K562 (cell line): Measurements from ENCODE around the gene LOXHD1. TPM values are rescaled to one million over a fixed set of nuclear protein-coding genes. Genes with fewer than 3 reads are reported as not detected.

Experiments used
- ATAC-seq: fragments of 200-7000 bp; cut with Tn5 transposase; 3 replicates; pipeline ENCODE4 v1.9.1; 2020; ENCODE audit warnings: moderate library complexity
- BruUV-seq: library from RNA; stranded (reverse); fragments of 400-500 nt; replicated peaks from 2 replicates; lab custom pipeline; 2021; lab: Mats Ljungman, UMichigan
- CTCF ChIA-PET: fragments of 300-600 bp; formaldehyde crosslinking; extraction: SDS; loops from one replicate; lab custom pipeline; 2021; ENCODE audit warnings: low intra/inter-chr PET ratio; lab: Yijun Ruan, JAX
- POLR2A ChIA-PET: fragments of 300-600, 350-650 bp; sonication (Branson Sonifier 250); formaldehyde crosslinking; extraction: SDS; loops from one replicate; lab custom pipeline; 2021; ENCODE audit warnings: antibody characterized with exemption, inconsistent platforms; lab: Yijun Ruan, JAX
- DNase-seq, 4 experiments: peaks; one replicate each; pipeline versions ENCODE4 v3.0.0 to v3.0.0-alpha.2; 2011 to 2018; ENCODE audit warnings: low spot score in 3 of 4, mixed read lengths in 3 of 4; ENCODE audit errors: extremely low read depth in 1 of 4
- FAIRE-seq: peaks from 2 replicates; lab custom pipeline; 2011; peaks lifted over from hg19 to GRCh38; lab: Jason Lieb, UNC
- H2AFZ ChIP-seq: 2 replicates; pipeline ENCODE4 v1.6.0; 2011; ENCODE audit warnings: low read depth, low read length, control low read depth, inconsistent platforms
- H3K27ac ChIP-seq: fragments of 200-600 bp; 3 replicates; pipeline ENCODE4 v1.8.0; 2011; ENCODE audit warnings: low read depth, mild to moderate bottlenecking, control low read depth, inconsistent platforms, low read length, moderate library complexity, mixed read lengths; ENCODE audit errors: extremely low read depth
- H3K27me3 ChIP-seq, 2 experiments: fragments of 300-600 bp in 1 of 2; 2 replicates in 1 of 2; 3 replicates in 1 of 2; pipeline versions ENCODE4 v1.6.0 to v1.8.0; 2011; ENCODE audit warnings: inconsistent platforms in 2 of 2, low read length in 2 of 2, mild to moderate bottlenecking in 1 of 2, mixed read lengths in 1 of 2, moderate library complexity in 1 of 2; ENCODE audit not compliant: control insufficient read depth in 2 of 2, insufficient read depth in 2 of 2
- H3K36me3 ChIP-seq: fragments of 300-600 bp; 3 replicates; pipeline ENCODE4 v1.8.0; 2011; ENCODE audit warnings: mild to moderate bottlenecking, low read length, inconsistent platforms; ENCODE audit not compliant: control insufficient read depth, insufficient read depth
- H3K4me1 ChIP-seq, 2 experiments: fragments of 200-600 bp in 1 of 2; replicated peaks in 1 of 2; 2 replicates in 1 of 2; 3 replicates in 1 of 2; pipeline versions ENCODE4 v1.5.1 to v1.8.0; 2011; ENCODE audit warnings: inconsistent platforms in 2 of 2, low read length in 2 of 2, mild to moderate bottlenecking in 1 of 2, mixed read lengths in 1 of 2, moderate library complexity in 1 of 2; ENCODE audit not compliant: control insufficient read depth in 2 of 2, insufficient read depth in 2 of 2
- H3K4me2 ChIP-seq: 2 replicates; pipeline ENCODE4 v1.6.1; 2011; ENCODE audit warnings: low read length, control low read depth, inconsistent platforms, mixed read lengths; ENCODE audit not compliant: insufficient read depth
- H3K4me3 ChIP-seq: fragments of 200-600 bp; sonication (generic), shearing (Covaris generic); 2 replicates; pipeline ENCODE4 v1.5.1; 2016; ENCODE audit warnings: control low read depth, inconsistent platforms
- H3K79me2 ChIP-seq: fragments of 200-600 bp; 3 replicates; pipeline ENCODE4 v1.8.0; 2011; ENCODE audit warnings: low read length, inconsistent platforms; ENCODE audit not compliant: control insufficient read depth, insufficient read depth
- H3K9ac ChIP-seq, 2 experiments: 2 replicates each; pipeline versions ENCODE4 v1.6.0 to v1.6.1; 2011; ENCODE audit warnings: low read depth in 2 of 2, low read length in 2 of 2, control low read depth in 1 of 2, inconsistent platforms in 1 of 2, mild to moderate bottlenecking in 1 of 2, mixed read lengths in 1 of 2; ENCODE audit not compliant: insufficient read depth in 1 of 2
- H3K9me1 ChIP-seq: one replicate; pipeline ENCODE4 v1.6.0; 2011; ENCODE audit warnings: inconsistent platforms, mild to moderate bottlenecking, low read length, moderate library complexity; ENCODE audit not compliant: control insufficient read depth, insufficient read depth
- H3K9me3 ChIP-seq: replicated peaks from 2 replicates; pipeline ENCODE4 v1.5.1; 2011; ENCODE audit warnings: low read depth, low read length, inconsistent platforms; ENCODE audit not compliant: control insufficient read depth, insufficient read depth
- H4K20me1 ChIP-seq: replicated peaks from 2 replicates; pipeline ENCODE4 v1.6.1; 2011; ENCODE audit warnings: low read length, inconsistent platforms, mixed read lengths; ENCODE audit not compliant: control insufficient read depth, insufficient read depth
- ARHGAP35 ChIP-seq: fragments of 450-650 bp; IDR thresholded peaks from 2 replicates; pipeline ENCODE4 v1.6.1; 2018; ENCODE audit not compliant: partially characterized antibody
- ARID2 ChIP-seq: fragments of 450-650 bp; IDR thresholded peaks from 2 replicates; pipeline ENCODE4 v1.6.1; 2017; ENCODE audit warnings: antibody characterized with exemption, mild to moderate bottlenecking
- CTCF ChIP-seq, 3 experiments: IDR thresholded peaks in 2 of 3; conservative IDR thresholded peaks in 1 of 3; 2 replicates each; pipeline ENCODE4 v1.5.1; 2011 to 2012; ENCODE audit warnings: low read length in 3 of 3, mild to moderate bottlenecking in 3 of 3, control low read depth in 2 of 3, improper control_type of control experiment in 1 of 3, inconsistent platforms in 1 of 3, low read depth in 1 of 3, mixed read lengths in 1 of 3, moderate library complexity in 1 of 3; ENCODE audit not compliant: insufficient read depth in 2 of 3
- KAT7 ChIP-seq: sonication (generic); formaldehyde crosslinking; IDR thresholded peaks from 2 replicates; pipeline ENCODE4 v1.8.0; 2022; ENCODE audit warnings: missing genetic modification reagents, mild to moderate bottlenecking, borderline replicate concordance
- KLF1 ChIP-seq: fragments of 450-650 bp; IDR thresholded peaks from 2 replicates; pipeline ENCODE4 v1.6.1; 2016; ENCODE audit warnings: missing genetic modification characterization, missing compliant biosample characterization
- ZMIZ1 ChIP-seq, 2 experiments: fragments of 150-350 bp in 1 of 2; IDR thresholded peaks; 2 replicates each; pipeline ENCODE4 v1.6.1; 2012 to 2016; ENCODE audit warnings: low read depth in 2 of 2, low read length in 2 of 2, mild to moderate bottlenecking in 1 of 2, moderate library complexity in 1 of 2
- ZNF3 ChIP-seq: fragments of 250-450 bp; sonication (Bioruptor Pico); IDR thresholded peaks from 2 replicates; pipeline ENCODE4 v1.5.0; 2021; ENCODE audit warnings: mild to moderate bottlenecking, moderate library complexity
- ZNF436 ChIP-seq: fragments of 250-450, 450-650 bp; sonication (Bioruptor Pico); formaldehyde crosslinking; IDR thresholded peaks from 2 replicates; pipeline ENCODE4 v1.7.0; 2020; ENCODE audit warnings: mild to moderate bottlenecking
- ZSCAN32 ChIP-seq: fragments of 450-650 bp; formaldehyde crosslinking; IDR thresholded peaks from 2 replicates; pipeline ENCODE4 v1.4.0; 2020; ENCODE audit warnings: mild to moderate bottlenecking, moderate library complexity
- WGBS: fragments of 100-300 bp; shearing (Covaris generic); methylation state at CpG from one replicate; pipeline ENCODE4 v1.1.6; 2016; ENCODE audit warnings: low coverage, mixed read lengths; ENCODE audit not compliant: insufficient coverage; ENCODE audit errors: missing lambda C conversion rate; 5-methylcytosine and 5-hydroxymethylcytosine counted together
- in situ Hi-C: fragments of 300-500 bp; cut with MboI; formaldehyde crosslinking; loops from 4 replicates; pipeline ENCODE4 v1.15.0; 2018; ENCODE audit warnings: inconsistent platforms, mixed read lengths
- intact Hi-C: fragments of 100-400 bp; cut with micrococcal nuclease; formaldehyde crosslinking; loops from 2 replicates; pipeline ENCODE4 v1.14.2; 2022
- polyA plus RNA-seq, 8 experiments: library from polyadenylated mRNA; depleted of rRNA in 4 of 8; stranded (reverse) in 5 of 8; unstranded in 3 of 8; fragments of >200 nt; fragmentation: Nextera tagmentation in 2 of 8; fragmentation: Illumina TruSeq in 1 of 8; extraction: Ambion mirVana in 2 of 8; extraction: Trizol in 1 of 8; gene quantifications; 2 replicates each; pipeline versions ENCODE4 v1.2.1 to v1.2.3, GENCODE V29; 2011 to 2014; ENCODE audit warnings: inconsistent platforms in 1 of 8, missing spikeins in 1 of 8
- total RNA-seq, 7 experiments: library from RNA; depleted of rRNA in 6 of 7; stranded (reverse); fragments of >200 nt in 6 of 7; fragmentation: Illumina TruSeq in 2 of 7; extraction: Trizol in 2 of 7; gene quantifications; 2 replicates each; pipeline versions ENCODE4 v1.2.1 to v1.2.3, GENCODE V29; 2011 to 2021; ENCODE audit warnings: low replicate concordance in 1 of 7
- TF ChIP-seq, protein P1 (sequence below): fragments of 450-650 bp; IDR thresholded peaks from 2 replicates; pipeline ENCODE4 v1.6.1; 2016; ENCODE audit warnings: borderline replicate concordance

LOXHD1 gene
- total and polyA plus RNA-seq, 9 of the 15 experiments (the other 6 are each of a cell fraction or from before 2014, with no cell fraction given), result not detected

DNA sequence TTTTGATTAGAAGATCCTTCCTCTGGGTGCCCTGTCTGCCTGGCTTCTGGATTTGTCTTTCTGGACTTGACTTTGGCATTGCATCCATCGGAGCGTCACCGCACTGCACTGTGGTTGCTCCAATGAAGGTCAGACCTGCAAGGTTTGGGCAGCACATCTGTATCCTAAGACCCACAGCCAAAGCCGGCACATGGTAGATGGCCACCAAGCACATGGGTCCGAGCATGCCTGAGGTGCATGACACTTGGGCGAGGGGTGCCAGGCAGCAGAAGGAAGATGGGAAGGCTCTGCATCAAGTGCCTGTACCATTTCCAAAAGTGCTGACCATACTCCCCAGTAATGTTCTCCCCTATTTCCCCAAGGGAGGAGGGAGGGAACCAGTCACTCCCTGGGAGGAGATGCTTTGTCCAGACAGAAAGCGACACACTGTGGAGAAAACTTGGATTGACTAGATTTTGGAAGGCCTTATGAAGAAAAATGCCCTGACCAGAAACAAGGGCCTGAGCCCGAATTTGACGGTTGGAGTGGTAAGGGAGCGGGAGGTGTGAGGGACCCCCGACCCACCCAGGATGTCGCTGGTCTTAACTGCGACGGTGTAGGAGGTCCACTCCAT lies 149.9 kb downstream of the LOXHD1 start:
- no peak overlapping the region for H3K4me3 ChIP-seq
- no peak overlapping the region for H3K4me2 ChIP-seq
- H4K20me1 ChIP-seq, result no peaks in the 10 kb centered on the region
- no peak overlapping the region for H2AFZ ChIP-seq
- no peak for ATAC-seq
- no peaks in the 10 kb centered on the region for H3K4me1 ChIP-seq
- FAIRE-seq, result no peak
- H3K27ac ChIP-seq, result no peak overlapping the region
- in situ Hi-C loops, result no loop called here
- peak in 3 of 4 experiments; percentile 9 to 13 (median 11) for DNase-seq
- H3K36me3 ChIP-seq, result no peaks in the 10 kb centered on the region
- no TSS peak for BruUV-seq
- peaks cover 0 to 18% of the 10 kb centered on the region in 2 experiments; a peak in 2 of 5 replicates for H3K27me3 ChIP-seq
- ChIA-PET CTCF (interaction anchor here (0.6 kb wide), 1 partner anchor 850 kb away, joined by 4 read pairs; no protein-coding TSS in a partner anchor), POLR2A (no interaction called here)
- WGBS, result 1% methylated on average over 11 of the region's 14 CpGs
- H3K79me2 ChIP-seq, result no peaks in the 10 kb centered on the region
- no peak overlapping the region for H3K9ac ChIP-seq
- intact Hi-C loops, result no loop called here
- H3K9me1 ChIP-seq, result no peaks in the 10 kb centered on the region
- H3K9me3 ChIP-seq, result no peaks in the 10 kb centered on the region
- TF ChIP-seq ZSCAN32 (CRISPR knock-in tag) (no peak), ZNF3 (CRISPR knock-in tag) (no peak), ARHGAP35 (no peak), KLF1 (tag) (no peak), KAT7 (no peak), ARID2 (no peak), ZMIZ1 (IDR thresholded peaks at IDR 0.05; ENCODE audit: low read depth in 2 of 2, low read length in 2 of 2) (no peak), ZNF436 (no peak), CTCF (IDR thresholded peaks at IDR 0.05 in 2 of 3, conservative IDR thresholded peaks at IDR 0.05 in 1 of 3; ENCODE audit: insufficient read depth in 2 of 3, low read depth in 1 of 3, low read length in 3 of 3) (peak; percentile 8 to 42 (median 30); a peak in 2 of 6 replicates)
- TF ChIP-seq, protein P1, sequence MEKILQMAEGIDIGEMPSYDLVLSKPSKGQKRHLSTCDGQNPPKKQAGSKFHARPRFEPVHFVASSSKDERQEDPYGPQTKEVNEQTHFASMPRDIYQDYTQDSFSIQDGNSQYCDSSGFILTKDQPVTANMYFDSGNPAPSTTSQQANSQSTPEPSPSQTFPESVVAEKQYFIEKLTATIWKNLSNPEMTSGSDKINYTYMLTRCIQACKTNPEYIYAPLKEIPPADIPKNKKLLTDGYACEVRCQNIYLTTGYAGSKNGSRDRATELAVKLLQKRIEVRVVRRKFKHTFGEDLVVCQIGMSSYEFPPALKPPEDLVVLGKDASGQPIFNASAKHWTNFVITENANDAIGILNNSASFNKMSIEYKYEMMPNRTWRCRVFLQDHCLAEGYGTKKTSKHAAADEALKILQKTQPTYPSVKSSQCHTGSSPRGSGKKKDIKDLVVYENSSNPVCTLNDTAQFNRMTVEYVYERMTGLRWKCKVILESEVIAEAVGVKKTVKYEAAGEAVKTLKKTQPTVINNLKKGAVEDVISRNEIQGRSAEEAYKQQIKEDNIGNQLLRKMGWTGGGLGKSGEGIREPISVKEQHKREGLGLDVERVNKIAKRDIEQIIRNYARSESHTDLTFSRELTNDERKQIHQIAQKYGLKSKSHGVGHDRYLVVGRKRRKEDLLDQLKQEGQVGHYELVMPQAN, result no peak
